PFSK-1 (cell line): Measurements from ENCODE around the gene NFKB1.

Experiments
- FOXP2 ChIP-seq: optimal IDR thresholded peaks from 2 replicates; pipeline ENCODE3; 2011; ENCODE audit warnings: borderline replicate concordance, control low read depth, inconsistent platforms; ENCODE audit not compliant: insufficient read depth; ENCODE audit errors: extremely low read length, extremely low read depth
- POLR2AphosphoS5 ChIP-seq: IDR thresholded peaks from 2 replicates; pipeline ENCODE4 v1.6.1; 2012; ENCODE audit warnings: low read depth, mild to moderate bottlenecking, control low read depth, low read length, moderate library complexity
- REST ChIP-seq, 2 experiments: IDR thresholded peaks; 2 replicates each; pipeline versions ENCODE4 v1.6.1 to v1.8.0; 2011 to 2012; ENCODE audit warnings: low read depth in 2 of 2, low read length in 2 of 2, control low read depth in 1 of 2, inconsistent platforms in 1 of 2, mild to moderate bottlenecking in 1 of 2, moderate library complexity in 1 of 2; ENCODE audit not compliant: insufficient read depth in 1 of 2
- SIN3A ChIP-seq: IDR thresholded peaks from 2 replicates; pipeline ENCODE4 v1.6.1; 2012; ENCODE audit warnings: mild to moderate bottlenecking, low read length, moderate library complexity, borderline replicate concordance; ENCODE audit not compliant: insufficient read depth
- TAF1 ChIP-seq: IDR thresholded peaks from 2 replicates; pipeline ENCODE4 v1.6.1; 2012; ENCODE audit warnings: low read length, control low read depth, borderline replicate concordance; ENCODE audit not compliant: insufficient read depth

Gene NFKB1

GRCh38 chr4:102560115-102560514, 59.0 kb downstream of the NFKB1 start:
- TF ChIP-seq TAF1 (no peak), FOXP2 (no peak), SIN3A (no peak), POLR2AphosphoS5 (no peak), REST (IDR thresholded peaks at IDR 0.05; ENCODE audit: insufficient read depth in 1 of 2, low read depth in 2 of 2, low read length in 2 of 2) (no peak)

- TF ChIP-seq REST (IDR thresholded peaks at IDR 0.05; ENCODE audit: insufficient read depth in 1 of 2, low read depth in 2 of 2, low read length in 2 of 2): no peak
Measured at GRCh38 chr4:102560571-102561341, 59.6 kb downstream of the NFKB1 start.

- no peak for TF ChIP-seq TAF1
- no peak for TF ChIP-seq REST (IDR thresholded peaks at IDR 0.05; ENCODE audit: insufficient read depth in 1 of 2, low read depth in 2 of 2, low read length in 2 of 2)
Measured at GRCh38 chr4:102563000-102563399, 61.8 kb downstream of the NFKB1 start.

- TF ChIP-seq FOXP2 (no peak), SIN3A (no peak), POLR2AphosphoS5 (no peak), TAF1 (no peak), REST (IDR thresholded peaks at IDR 0.05; ENCODE audit: insufficient read depth in 1 of 2, low read depth in 2 of 2, low read length in 2 of 2) (no peak)
Measured at GRCh38 chr4:102564399-102565059, 63.4 kb downstream of the NFKB1 start.

GRCh38 chr4:102565696-102566095, 64.5 kb downstream of the NFKB1 start:
- TF ChIP-seq POLR2AphosphoS5 (no peak), FOXP2 (no peak), TAF1 (no peak), SIN3A (no peak), REST (IDR thresholded peaks at IDR 0.05; ENCODE audit: insufficient read depth in 1 of 2, low read depth in 2 of 2, low read length in 2 of 2) (no peak)
